IPS-15b (cell line): ENCODE measurements around the gene LRRC45.

Experiments used
- H3K27me3 ChIP-seq: one replicate; pipeline ENCODE4 v1.6.1; 2013; ENCODE audit warnings: low read length; ENCODE audit not compliant: control insufficient read depth, insufficient read depth
- H3K36me3 ChIP-seq: one replicate; pipeline ENCODE4 v1.6.1; 2013; ENCODE audit warnings: low read length; ENCODE audit not compliant: control insufficient read depth, insufficient read depth
- H3K4me1 ChIP-seq: one replicate; pipeline ENCODE4 v1.6.1; 2013; ENCODE audit warnings: mild to moderate bottlenecking, low read length; ENCODE audit not compliant: control insufficient read depth, insufficient read depth
- H3K4me3 ChIP-seq: one replicate; pipeline ENCODE4 v1.5.1; 2013; ENCODE audit warnings: low read depth, low read length
- H3K9ac ChIP-seq: one replicate; pipeline ENCODE4 v1.6.1; 2013; ENCODE audit warnings: low read depth, mild to moderate bottlenecking, low read length
- H3K9me3 ChIP-seq: one replicate; pipeline ENCODE4 v1.6.1; 2013; ENCODE audit warnings: mild to moderate bottlenecking, low read length; ENCODE audit not compliant: control insufficient read depth, insufficient read depth

The LRRC45 gene

GRCh38 chr17:82062076-82062983 lies 39.2 kb downstream of the LRRC45 start:
- Histone ChIP-seq H3K4me3 (no peak overlapping the region), H3K36me3 (peaks cover 57% of the 10 kb centered on the region), H3K4me1 (peaks cover 2% of the 10 kb centered on the region), H3K9ac (no peak overlapping the region), H3K9me3 (no peaks in the 10 kb centered on the region), H3K27me3 (no peaks in the 10 kb centered on the region)

- H3K4me1 ChIP-seq, result peaks cover 2% of the 10 kb centered on the region
- peaks cover 51% of the 10 kb centered on the region for H3K36me3 ChIP-seq
- no peak overlapping the region for H3K9ac ChIP-seq
Observed at GRCh38 chr17:82062984-82063368, 39.9 kb downstream of the LRRC45 start.

GRCh38 chr17:82063424-82064415 lies 40.6 kb downstream of the LRRC45 start:
- H3K36me3 ChIP-seq, result peaks cover 47% of the 10 kb centered on the region
- H3K9ac ChIP-seq, result no peak overlapping the region
- no peaks in the 10 kb centered on the region for H3K27me3 ChIP-seq
- no peak overlapping the region for H3K4me3 ChIP-seq
- H3K9me3 ChIP-seq, result no peaks in the 10 kb centered on the region
- H3K4me1 ChIP-seq, result peaks cover 2% of the 10 kb centered on the region

More at GRCh38 chr17:82062984-82063368, 39.9 kb downstream of the LRRC45 start:
- H3K4me3 ChIP-seq, result no peak overlapping the region
- H3K9me3 ChIP-seq, result no peaks in the 10 kb centered on the region
- no peaks in the 10 kb centered on the region for H3K27me3 ChIP-seq

- peak overlapping the region; percentile 76 for H3K9ac ChIP-seq
- no peaks in the 10 kb centered on the region for H3K27me3 ChIP-seq
- peaks cover 39% of the 10 kb centered on the region for H3K36me3 ChIP-seq
- no peaks in the 10 kb centered on the region for H3K9me3 ChIP-seq
- peaks cover 2% of the 10 kb centered on the region for H3K4me1 ChIP-seq
- H3K4me3 ChIP-seq, result peak overlapping the region; percentile 72
Observed at GRCh38 chr17:82064433-82065192, 41.5 kb downstream of the LRRC45 start.

GRCh38 chr17:82065193-82065637 lies 42.1 kb downstream of the LRRC45 start:
- peak overlapping the region; percentile 72 for H3K4me3 ChIP-seq
- peaks cover 2% of the 10 kb centered on the region for H3K4me1 ChIP-seq
- no peaks in the 10 kb centered on the region for H3K9me3 ChIP-seq
- no peaks in the 10 kb centered on the region for H3K27me3 ChIP-seq
- peak overlapping the region; percentile 76 for H3K9ac ChIP-seq
- peaks cover 33% of the 10 kb centered on the region for H3K36me3 ChIP-seq

GRCh38 chr17:82065638-82066303 lies 42.7 kb downstream of the LRRC45 start, which contains the start of gene DUS1L:
Gene DUS1L (minus strand): TSS chr17:82065804. CDS start chr17:82065059, 745 bp downstream.
- H3K36me3 ChIP-seq, result peaks cover 28% of the 10 kb centered on the region
- no peaks in the 10 kb centered on the region for H3K9me3 ChIP-seq
- H3K27me3 ChIP-seq, result no peaks in the 10 kb centered on the region
- H3K4me3 ChIP-seq, result peak within 1 kb of the TSS; percentile 72
- peak within 1 kb of the TSS; percentile 76 for H3K9ac ChIP-seq
- H3K4me1 ChIP-seq, result peaks cover 2% of the 10 kb centered on the region

GRCh38 chr17:82070611-82071010 lies 47.5 kb downstream of the LRRC45 start:
- Histone ChIP-seq H3K4me3 (no peak overlapping the region), H3K4me1 (no peaks in the 10 kb centered on the region)

GRCh38 chr17:82072827-82073226 lies 49.7 kb downstream of the LRRC45 start:
- Histone ChIP-seq H3K4me3 (no peak overlapping the region), H3K9ac (no peak overlapping the region), H3K4me1 (no peaks in the 10 kb centered on the region), H3K36me3 (peaks cover 2% of the 10 kb centered on the region), H3K27me3 (no peaks in the 10 kb centered on the region), H3K9me3 (no peaks in the 10 kb centered on the region)

More at GRCh38 chr17:82070611-82071010, 47.5 kb downstream of the LRRC45 start:
- Histone ChIP-seq H3K36me3 (no peaks in the 10 kb centered on the region), H3K9ac (no peak overlapping the region), H3K27me3 (no peaks in the 10 kb centered on the region), H3K9me3 (no peaks in the 10 kb centered on the region)

GRCh38 chr17:82073446-82073845 lies 50.3 kb downstream of the LRRC45 start:
- Histone ChIP-seq H3K9ac (no peak overlapping the region), H3K36me3 (peaks cover 5% of the 10 kb centered on the region), H3K27me3 (no peaks in the 10 kb centered on the region), H3K4me3 (no peak overlapping the region), H3K4me1 (no peaks in the 10 kb centered on the region), H3K9me3 (no peaks in the 10 kb centered on the region)

- peaks cover 31% of the 10 kb centered on the region for H3K36me3 ChIP-seq
Observed at GRCh38 chr17:82076018-82076784, 53.1 kb downstream of the LRRC45 start.

More at GRCh38 chr17:82076018-82076784, 53.1 kb downstream of the LRRC45 start:
- no peak overlapping the region for H3K9ac ChIP-seq
- no peak overlapping the region for H3K4me3 ChIP-seq
- no peaks in the 10 kb centered on the region for H3K27me3 ChIP-seq
- H3K9me3 ChIP-seq, result no peaks in the 10 kb centered on the region
- no peaks in the 10 kb centered on the region for H3K4me1 ChIP-seq
